Tibial nerve (tissue), 4 donors: ENCODE data around the gene ADCY10.

Experiments used
- EP300 ChIP-seq, 2 donors: sonication (generic); formaldehyde crosslinking; IDR thresholded peaks; one replicate each; pipeline ENCODE4 v1.6.1; 2017; ENCODE audit warnings: antibody characterized with exemption in 2 of 2, mild to moderate bottlenecking in 1 of 2
- TF ChIP-seq, protein P1 (sequence below), 5 experiments: fragments of 200-600 bp in 3 of 5; fragments of 450-650 bp in 2 of 5; sonication (generic) in 3 of 5; IDR thresholded peaks; one replicate each; pipeline ENCODE4 v1.5.1; 2016 to 2019; ENCODE audit warnings: antibody characterized with exemption in 5 of 5, mild to moderate bottlenecking in 3 of 5, moderate library complexity in 2 of 5

DNA sequence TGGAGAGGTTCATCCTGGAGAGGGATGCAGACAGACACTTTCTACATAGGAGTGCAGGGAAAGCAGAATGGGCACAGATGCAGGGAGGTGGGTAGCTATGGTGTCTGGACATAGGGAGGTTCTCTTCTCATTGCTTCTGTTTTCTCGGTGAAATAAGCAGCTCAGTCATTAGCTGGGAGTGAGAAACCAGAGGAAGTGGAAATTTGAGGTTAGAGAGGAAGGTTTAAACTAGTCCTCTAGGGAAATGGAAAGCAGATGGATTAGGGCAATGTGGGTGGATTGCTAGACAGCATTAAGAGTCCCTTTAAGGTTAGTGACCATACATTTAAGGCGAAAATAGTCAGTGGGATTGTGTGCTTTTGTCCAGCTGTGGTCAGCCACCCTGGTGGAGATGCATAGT lies 152.5 kb downstream of the ADCY10 start:
- TF ChIP-seq, protein P1, sequence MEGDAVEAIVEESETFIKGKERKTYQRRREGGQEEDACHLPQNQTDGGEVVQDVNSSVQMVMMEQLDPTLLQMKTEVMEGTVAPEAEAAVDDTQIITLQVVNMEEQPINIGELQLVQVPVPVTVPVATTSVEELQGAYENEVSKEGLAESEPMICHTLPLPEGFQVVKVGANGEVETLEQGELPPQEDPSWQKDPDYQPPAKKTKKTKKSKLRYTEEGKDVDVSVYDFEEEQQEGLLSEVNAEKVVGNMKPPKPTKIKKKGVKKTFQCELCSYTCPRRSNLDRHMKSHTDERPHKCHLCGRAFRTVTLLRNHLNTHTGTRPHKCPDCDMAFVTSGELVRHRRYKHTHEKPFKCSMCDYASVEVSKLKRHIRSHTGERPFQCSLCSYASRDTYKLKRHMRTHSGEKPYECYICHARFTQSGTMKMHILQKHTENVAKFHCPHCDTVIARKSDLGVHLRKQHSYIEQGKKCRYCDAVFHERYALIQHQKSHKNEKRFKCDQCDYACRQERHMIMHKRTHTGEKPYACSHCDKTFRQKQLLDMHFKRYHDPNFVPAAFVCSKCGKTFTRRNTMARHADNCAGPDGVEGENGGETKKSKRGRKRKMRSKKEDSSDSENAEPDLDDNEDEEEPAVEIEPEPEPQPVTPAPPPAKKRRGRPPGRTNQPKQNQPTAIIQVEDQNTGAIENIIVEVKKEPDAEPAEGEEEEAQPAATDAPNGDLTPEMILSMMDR (IDR thresholded peaks at IDR 0.05): no peak
- no peak for TF ChIP-seq EP300 (IDR thresholded peaks at IDR 0.05)
